Measurements from ENCODE around the gene PRR15L.
A peak's percentile ranks its signal among the peaks of the same experiment; 100 is the strongest.

PRR15L gene

GRCh38 chr17:47949946-47950345 is 7.7 kb downstream of the PRR15L start:
- H3K36me3 ChIP-seq (replicated peaks; ENCODE audit: low read depth, low read length) = peaks cover 36% of the 10 kb centered on the region
- H3K27ac ChIP-seq (ENCODE audit: low read length) = peak overlapping the region; percentile 57
- H3K9me3 ChIP-seq (ENCODE audit: insufficient read depth, low read length) = no peaks in the 10 kb centered on the region
- H2AFZ ChIP-seq (ENCODE audit: low read depth, low read length) = no peak overlapping the region
- H3K4me1 ChIP-seq (ENCODE audit: low read length) = peaks cover 37% of the 10 kb centered on the region
- H3K9ac ChIP-seq (ENCODE audit: low read length) = peak overlapping the region; percentile 63; the same call in 1 of the 2 replicates
- TF ChIP-seq EZH2phosphoT487 (IDR thresholded peaks at IDR 0.05; ENCODE audit: low read depth) = no peak
- TF ChIP-seq CTCF (IDR thresholded peaks at IDR 0.05; ENCODE audit: low read depth, low read length) = no peak
- H4K20me1 ChIP-seq (ENCODE audit: insufficient read depth, low read length) = no peaks in the 10 kb centered on the region
- no peaks in the 10 kb centered on the region for H3K27me3 ChIP-seq (ENCODE audit: low read depth, low read length)
- H3K4me3 ChIP-seq (ENCODE audit: low read length) = no peak overlapping the region
- H3K4me2 ChIP-seq (ENCODE audit: low read length) = peak overlapping the region; percentile 87
- H3K79me2 ChIP-seq (ENCODE audit: low read length) = no peaks in the 10 kb centered on the region

- peak overlapping the region; percentile 87 for H3K4me2 ChIP-seq (ENCODE audit: low read length)
- H3K27ac ChIP-seq (ENCODE audit: low read length) = peak overlapping the region; percentile 57
- H3K4me3 ChIP-seq (ENCODE audit: low read length) = peak overlapping the region; percentile 70
- no peaks in the 10 kb centered on the region for H3K79me2 ChIP-seq (ENCODE audit: low read length)
- H3K36me3 ChIP-seq (replicated peaks; ENCODE audit: low read depth, low read length) = peaks cover 38% of the 10 kb centered on the region
- no peaks in the 10 kb centered on the region for H4K20me1 ChIP-seq (ENCODE audit: insufficient read depth, low read length)
- H3K9ac ChIP-seq (ENCODE audit: low read length) = peak overlapping the region; percentile 63
- no peak overlapping the region for H2AFZ ChIP-seq (ENCODE audit: low read depth, low read length)
- TF ChIP-seq CTCF (IDR thresholded peaks at IDR 0.05; ENCODE audit: low read depth, low read length) (peak; percentile 90), EZH2phosphoT487 (IDR thresholded peaks at IDR 0.05; ENCODE audit: low read depth) (no peak)
- H3K9me3 ChIP-seq (ENCODE audit: insufficient read depth, low read length) = no peaks in the 10 kb centered on the region
- H3K27me3 ChIP-seq (ENCODE audit: low read depth, low read length) = no peaks in the 10 kb centered on the region
- peaks cover 37% of the 10 kb centered on the region for H3K4me1 ChIP-seq (ENCODE audit: low read length)
Measured at GRCh38 chr17:47949197-47949759, 8.4 kb downstream of the PRR15L start.

GRCh38 chr17:47948706-47949196 is 8.9 kb downstream of the PRR15L start:
- H3K9ac ChIP-seq (ENCODE audit: low read length) = peak overlapping the region; percentile 37; the same call in 1 of the 2 replicates

More at GRCh38 chr17:47948706-47949196, 8.9 kb downstream of the PRR15L start:
- TF ChIP-seq EZH2phosphoT487 (IDR thresholded peaks at IDR 0.05; ENCODE audit: low read depth) (no peak), CTCF (IDR thresholded peaks at IDR 0.05; ENCODE audit: low read depth, low read length) (no peak)
- Histone ChIP-seq H3K9me3 (ENCODE audit: insufficient read depth, low read length) (no peaks in the 10 kb centered on the region), H3K79me2 (ENCODE audit: low read length) (peaks cover 2% of the 10 kb centered on the region), H4K20me1 (ENCODE audit: insufficient read depth, low read length) (no peaks in the 10 kb centered on the region), H3K4me1 (ENCODE audit: low read length) (peaks cover 37% of the 10 kb centered on the region), H3K27me3 (ENCODE audit: low read depth, low read length) (no peaks in the 10 kb centered on the region), H3K27ac (ENCODE audit: low read length) (peak overlapping the region; percentile 28), H3K4me2 (ENCODE audit: low read length) (peak overlapping the region; percentile 87), H3K4me3 (ENCODE audit: low read length) (peak overlapping the region; percentile 70), H2AFZ (ENCODE audit: low read depth, low read length) (no peak overlapping the region), H3K36me3 (replicated peaks; ENCODE audit: low read depth, low read length) (peaks cover 37% of the 10 kb centered on the region)
